SU-DHL-6 (cell line): Measurements from ENCODE around the gene SEC62.

Experiments used
- H2AFZ ChIP-seq: fragments of 200-600 bp; sonication (generic); 2 replicates; pipeline ENCODE4 v1.6.1; 2014; ENCODE audit warnings: low read depth, mild to moderate bottlenecking, moderate library complexity, mixed read lengths, antibody characterized with exemption, low read length; ENCODE audit not compliant: severe bottlenecking
- H3F3A ChIP-seq: fragments of 200-600 bp; shearing (Covaris generic); 2 replicates; pipeline ENCODE4 v1.6.0; 2016; ENCODE audit warnings: antibody characterized with exemption, mild to moderate bottlenecking; ENCODE audit not compliant: insufficient read depth
- H3K27ac ChIP-seq: fragments of 200-600 bp; sonication (generic); 2 replicates; pipeline ENCODE4 v1.5.1; 2016; ENCODE audit warnings: low read depth, mild to moderate bottlenecking, low read length, moderate library complexity, mixed read lengths
- H3K27me3 ChIP-seq: fragments of 200-600 bp; sonication (generic), shearing (Covaris generic); 2 replicates; pipeline ENCODE4 v1.6.0; 2014; ENCODE audit warnings: mild to moderate bottlenecking, low read length
- H3K36me3 ChIP-seq: fragments of 200-600 bp; sonication (generic); 2 replicates; pipeline ENCODE4 v1.6.1; 2014; ENCODE audit warnings: mild to moderate bottlenecking, low read length, mixed read lengths
- H3K4me2 ChIP-seq: fragments of 300-600, 200-600 bp; shearing (Covaris generic), sonication (generic); 2 replicates; pipeline ENCODE4 v1.6.0; 2014; ENCODE audit warnings: low read length, low read depth, mild to moderate bottlenecking; ENCODE audit not compliant: poor library complexity, severe bottlenecking
- H3K4me3 ChIP-seq: fragments of 200-600 bp; sonication (generic); 2 replicates; pipeline ENCODE4 v1.5.1; 2014; ENCODE audit warnings: antibody characterized with exemption, low read length, mild to moderate bottlenecking, mixed read lengths; ENCODE audit not compliant: insufficient read depth, poor library complexity, severe bottlenecking
- H3K79me2 ChIP-seq: fragments of 200-600 bp; sonication (generic); 2 replicates; pipeline ENCODE4 v1.6.1; 2014; ENCODE audit warnings: mild to moderate bottlenecking, low read length, moderate library complexity; ENCODE audit not compliant: insufficient read depth
- H3K9ac ChIP-seq: fragments of 200-600 bp; sonication (generic); 2 replicates; pipeline ENCODE4 v1.7.0; 2014; ENCODE audit warnings: mild to moderate bottlenecking, low read length
- H3K9me2 ChIP-seq: fragments of 200-600 bp; sonication (generic); replicated peaks from 2 replicates; pipeline ENCODE4 v1.6.1; 2014; ENCODE audit warnings: low read length; ENCODE audit not compliant: insufficient read depth
- H3K9me3 ChIP-seq: fragments of 200-600 bp; sonication (generic); 2 replicates; pipeline ENCODE4 v1.6.1; 2014; ENCODE audit warnings: low read length, mixed read lengths; ENCODE audit not compliant: insufficient read depth
- H4K20me1 ChIP-seq: fragments of 200-600 bp; sonication (generic); 2 replicates; pipeline ENCODE4 v1.6.1; 2014; ENCODE audit warnings: low read depth, mild to moderate bottlenecking, antibody characterized with exemption, low read length, moderate library complexity, mixed read lengths
- CTCF ChIP-seq: fragments of 200-600 bp; sonication (generic); IDR thresholded peaks from one replicate; pipeline ENCODE4 v1.5.1; 2017; ENCODE audit warnings: antibody characterized with exemption, mild to moderate bottlenecking, low read length, moderate library complexity; ENCODE audit not compliant: insufficient read depth, poor library complexity, severe bottlenecking
- EZH2phosphoT487 ChIP-seq: fragments of 200-600 bp; sonication (generic), shearing (Covaris generic); conservative IDR thresholded peaks from 2 replicates; pipeline ENCODE4 v1.6.1; 2018; ENCODE audit warnings: mild to moderate bottlenecking, antibody characterized with exemption, low read length, moderate library complexity, mixed read lengths

Gene SEC62

GRCh38 chr3:169992781-169993180 lies 26.2 kb downstream of the SEC62 start:
- TF ChIP-seq CTCF (no peak), EZH2phosphoT487 (no peak)
- Histone ChIP-seq H2AFZ (no peak overlapping the region), H3K79me2 (peaks cover 29% of the 10 kb centered on the region), H3K36me3 (peaks cover 82% of the 10 kb centered on the region), H3K9me2 (no peaks in the 10 kb centered on the region), H4K20me1 (peaks cover 9% of the 10 kb centered on the region; the same call in 1 of the 2 replicates), H3K27me3 (no peaks in the 10 kb centered on the region), H3K4me3 (no peak overlapping the region), H3K9ac (no peak overlapping the region), H3F3A (peaks cover 91% of the 10 kb centered on the region), H3K4me2 (no peak overlapping the region), H3K9me3 (no peaks in the 10 kb centered on the region), H3K27ac (no peak overlapping the region)

- no peak overlapping the region for H3K4me2 ChIP-seq
- H3F3A ChIP-seq: peaks cover 92% of the 10 kb centered on the region
- no peaks in the 10 kb centered on the region for H3K9me3 ChIP-seq
- H3K9ac ChIP-seq: no peak overlapping the region
- no peak for TF ChIP-seq EZH2phosphoT487
- TF ChIP-seq CTCF: no peak
- no peaks in the 10 kb centered on the region for H3K27me3 ChIP-seq
- H3K9me2 ChIP-seq: no peaks in the 10 kb centered on the region
- H3K79me2 ChIP-seq: peaks cover 21% of the 10 kb centered on the region
- peaks cover 72% of the 10 kb centered on the region for H3K36me3 ChIP-seq
- H3K27ac ChIP-seq: no peak overlapping the region; the same call in 1 of the 2 replicates
- no peak overlapping the region for H2AFZ ChIP-seq
- H3K4me3 ChIP-seq: no peak overlapping the region
- H4K20me1 ChIP-seq: peaks cover 9% of the 10 kb centered on the region; the same call in 1 of the 2 replicates
These were observed 27.2 kb downstream of the SEC62 start for GRCh38 chr3:169993761-169994160.

GRCh38 chr3:169996063-169996462 lies 29.5 kb downstream of the SEC62 start:
- Histone ChIP-seq H3K4me2 (no peak overlapping the region), H3K36me3 (peaks cover 53% of the 10 kb centered on the region), H3K9me2 (no peaks in the 10 kb centered on the region), H3K9me3 (no peaks in the 10 kb centered on the region), H3K27ac (no peak overlapping the region), H3K27me3 (no peaks in the 10 kb centered on the region), H3K9ac (no peak overlapping the region), H2AFZ (no peak overlapping the region), H3F3A (peaks cover 93% of the 10 kb centered on the region), H3K4me3 (no peak overlapping the region), H3K79me2 (0 out of 2 replicates have a peak, but pooled peaks cover 5% of the 10 kb centered on the region), H4K20me1 (peaks cover 5% of the 10 kb centered on the region; the same call in 1 of the 2 replicates)
- TF ChIP-seq EZH2phosphoT487 (no peak), CTCF (no peak)
